GM18520 (cell line): ENCODE results near the gene FCGBP.
"Not testable (repeated sequence)": the region's sequence is repeated elsewhere in the genome, so short reads cannot be mapped to it uniquely, and the experiment has no call there.

Experiments
- ATAC-seq: cut with Tn5 transposase; IDR thresholded peaks from one replicate; pipeline ENCODE4 v1.9.1; 2021; ENCODE audit not compliant: unreplicated experiment

Gene FCGBP

DNA sequence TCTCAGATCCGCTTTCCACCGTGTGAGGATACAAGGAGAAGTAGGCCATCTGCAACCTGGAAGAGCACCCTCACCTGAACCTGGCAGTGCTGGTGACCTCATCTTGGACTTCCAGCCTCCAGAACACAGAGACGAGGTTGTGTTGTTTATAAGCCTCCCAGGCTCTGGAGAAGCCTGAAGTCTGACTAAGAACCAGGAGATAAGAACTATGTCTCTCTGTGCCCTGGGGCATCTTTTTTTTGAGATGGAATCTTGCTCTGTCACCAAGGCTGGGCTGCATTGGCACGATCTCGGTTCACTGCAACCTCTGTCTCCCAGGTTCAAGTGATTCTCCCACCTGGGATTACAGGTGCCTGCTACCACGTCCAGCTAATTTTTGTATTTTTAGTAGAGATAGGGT, 14.5 kb downstream of the FCGBP start:
- no peak for ATAC-seq

DNA sequence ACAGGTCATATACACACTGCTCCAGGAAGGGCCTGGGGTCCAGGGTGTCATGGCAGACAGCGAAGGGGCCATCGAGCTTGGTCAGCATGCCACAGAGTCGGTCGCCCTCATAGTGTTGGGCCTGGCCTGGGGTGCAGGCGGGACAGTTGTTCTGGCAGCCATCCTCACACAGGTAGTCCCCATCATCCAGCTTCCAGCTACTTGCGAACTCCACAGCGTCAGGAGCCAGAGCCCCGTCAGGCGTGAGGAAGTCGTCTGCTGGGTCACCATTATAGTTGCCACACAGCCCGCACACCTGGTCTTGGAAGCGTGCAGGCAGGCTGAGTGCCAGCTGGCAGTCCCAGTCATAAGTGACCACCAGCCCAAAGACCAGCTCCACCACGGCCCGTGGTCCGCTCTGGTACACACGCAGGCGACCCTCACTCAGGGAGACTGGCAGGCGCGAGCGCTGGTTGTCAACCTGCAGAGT, 16.2 kb downstream of the FCGBP start:
- no peak for ATAC-seq

DNA sequence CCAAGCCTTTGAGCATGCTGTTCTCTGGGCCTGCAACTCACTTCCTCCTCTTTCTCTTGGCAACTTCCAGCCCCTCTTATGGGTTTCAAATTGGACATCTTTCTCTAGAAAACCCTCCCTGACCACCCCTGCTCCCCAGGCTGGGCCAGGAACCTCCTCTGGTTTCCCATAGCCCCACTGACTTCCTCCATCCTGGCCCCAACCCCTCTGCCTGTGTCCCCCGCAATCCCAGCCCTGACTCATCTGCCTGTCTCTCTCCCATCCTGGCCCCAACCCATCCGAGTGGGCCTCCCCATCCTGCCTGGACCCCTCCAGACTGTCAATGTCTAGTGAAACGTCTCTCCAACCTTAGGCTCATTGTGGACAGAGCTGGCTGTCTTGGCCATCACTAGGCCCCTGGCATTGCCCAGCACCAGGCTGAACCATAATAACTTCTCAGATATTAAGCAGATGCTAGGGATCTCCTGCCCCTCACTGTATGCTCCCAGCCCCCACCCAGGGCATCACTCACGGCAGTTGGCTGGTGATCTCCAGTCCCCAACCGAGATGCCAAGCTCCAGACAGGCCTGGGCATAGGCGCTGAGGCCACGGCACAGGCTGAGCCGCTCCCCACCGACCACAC, 16.8 kb downstream of the FCGBP start:
- ATAC-seq: no peak

DNA sequence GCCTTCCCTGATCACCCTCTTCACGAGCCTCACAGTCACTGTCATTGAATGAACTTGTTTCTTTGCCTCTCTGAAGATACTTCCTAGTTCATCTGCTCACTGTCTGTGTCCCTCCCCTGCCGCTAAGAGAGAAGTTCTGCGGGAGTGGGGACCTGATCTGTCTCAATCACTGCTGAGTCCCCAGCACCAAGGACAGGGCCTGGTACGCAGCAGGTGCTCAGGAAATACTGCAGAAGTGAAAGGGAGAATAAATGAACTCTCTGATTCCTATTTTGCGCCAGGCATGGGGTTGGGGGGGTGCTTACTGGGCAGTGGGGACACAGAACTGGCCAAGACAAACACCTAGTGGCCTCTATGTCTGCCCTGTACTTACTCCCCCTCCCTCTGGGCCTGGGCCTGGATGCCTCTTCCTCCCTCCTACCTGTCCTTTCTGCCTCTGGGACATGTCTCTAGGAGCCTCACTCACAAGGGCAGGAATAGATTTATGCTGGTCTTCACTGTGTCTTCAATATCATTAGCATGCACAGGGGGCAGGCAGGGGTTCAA, 17.5 kb downstream of the FCGBP start:
- ATAC-seq: no peak

DNA sequence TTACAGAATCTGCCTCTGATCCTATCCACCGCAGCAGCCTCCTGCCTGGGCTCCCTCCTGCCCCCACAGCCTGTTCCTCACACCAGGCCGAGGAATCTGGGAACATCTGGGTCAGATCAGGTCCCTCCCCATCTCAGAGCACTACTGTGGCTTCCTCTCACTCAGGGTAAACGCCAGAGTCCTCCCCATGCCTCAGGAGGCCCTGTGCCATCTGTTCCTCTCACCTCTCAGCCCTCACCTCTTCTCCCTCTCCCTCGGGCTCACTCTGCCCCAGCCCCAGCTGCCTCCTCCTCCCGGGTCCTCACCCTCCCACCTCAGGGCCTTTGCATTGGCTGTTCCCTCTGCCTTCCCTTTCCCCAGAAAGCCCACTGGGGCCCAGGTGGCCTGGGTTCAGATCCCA, 18.2 kb downstream of the FCGBP start:
- ATAC-seq: no peak

DNA sequence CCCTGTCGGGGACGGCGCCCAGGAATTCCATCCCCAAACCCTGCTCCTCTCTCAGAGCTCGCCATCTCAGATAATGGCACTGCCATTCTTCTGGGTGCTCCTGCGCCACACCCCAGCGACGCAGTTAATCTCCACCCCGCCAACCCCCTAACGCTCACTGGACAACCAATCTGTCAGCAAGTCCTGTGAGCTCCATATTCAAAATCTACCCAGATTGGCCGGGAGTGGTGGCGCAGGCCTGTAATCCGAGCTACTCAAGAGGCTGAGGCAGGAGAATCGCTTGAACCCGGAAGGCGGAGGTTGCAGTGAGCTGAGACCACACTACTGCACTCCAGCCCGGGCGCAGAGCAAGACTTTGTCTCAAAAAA, 18.6 kb downstream of the FCGBP start:
- ATAC-seq: no peak

DNA sequence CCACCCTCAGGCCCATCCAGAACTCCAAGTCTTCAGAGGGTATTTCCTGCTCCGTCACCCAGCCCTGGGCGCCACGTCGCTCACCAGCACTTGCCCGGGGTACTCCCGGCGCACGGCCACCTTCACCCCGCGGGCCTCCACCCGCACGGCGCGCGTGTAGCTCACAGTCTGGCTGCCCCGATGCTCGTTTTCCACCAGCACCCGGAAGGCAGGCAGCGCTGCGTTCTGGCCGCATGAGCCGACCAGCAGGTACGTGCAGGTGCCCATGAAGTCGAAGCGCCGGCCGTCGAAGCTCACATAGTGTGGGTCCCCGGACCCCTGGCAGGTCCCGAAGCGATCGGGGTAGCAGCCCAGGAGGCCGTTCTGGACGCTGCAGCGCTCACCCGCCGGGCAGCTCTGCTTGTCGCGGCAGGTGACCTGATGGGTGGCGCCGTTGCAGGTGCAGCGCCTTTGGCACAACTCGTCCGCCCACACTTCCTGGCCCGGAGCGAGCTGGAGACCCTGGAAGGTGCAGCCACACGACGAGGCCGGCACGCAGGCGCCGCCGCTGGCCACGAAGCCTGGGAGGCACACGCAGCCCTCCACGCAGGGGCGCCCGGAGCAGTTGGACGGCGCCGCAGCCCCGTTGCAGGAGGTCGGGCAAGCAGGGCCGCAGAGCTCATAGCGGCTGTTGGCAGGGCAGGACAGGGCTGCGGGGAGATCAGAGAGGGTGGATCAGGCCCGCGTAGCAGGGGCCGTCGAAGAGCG, 19.2 kb downstream of the FCGBP start:
- ATAC-seq: no peak

DNA sequence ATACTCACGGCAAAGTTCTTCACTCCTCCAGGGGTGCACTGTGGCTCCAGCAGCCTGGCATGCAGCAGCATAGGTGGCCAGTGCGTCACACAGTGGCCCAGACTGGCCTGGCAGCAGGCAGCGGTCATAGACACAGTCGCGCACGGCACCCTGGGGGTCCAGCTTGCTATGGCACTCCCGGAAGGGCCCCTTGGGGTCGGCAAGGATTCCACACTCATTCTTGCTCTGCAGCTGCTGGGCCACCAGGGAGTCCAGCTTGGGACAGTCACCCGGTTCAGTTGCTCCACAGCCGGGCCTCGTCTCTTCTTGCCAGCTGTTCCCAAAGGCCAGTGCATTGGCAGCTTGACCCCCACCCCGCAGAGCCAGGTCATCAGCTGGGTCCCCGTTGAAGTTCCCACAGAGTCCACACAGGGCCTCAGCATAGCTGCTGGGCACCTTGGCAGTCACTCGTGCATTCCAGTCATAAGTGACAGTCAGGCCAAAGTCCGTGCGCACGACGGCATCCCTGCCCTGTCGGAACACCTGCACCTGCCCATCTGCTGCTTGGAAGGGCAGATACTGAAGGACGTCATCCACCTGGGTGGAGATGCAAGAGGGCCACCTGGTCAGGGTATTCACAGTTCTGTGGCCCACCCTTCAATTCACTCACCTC, 20.6 kb downstream of the FCGBP start:
- ATAC-seq: no peak

DNA sequence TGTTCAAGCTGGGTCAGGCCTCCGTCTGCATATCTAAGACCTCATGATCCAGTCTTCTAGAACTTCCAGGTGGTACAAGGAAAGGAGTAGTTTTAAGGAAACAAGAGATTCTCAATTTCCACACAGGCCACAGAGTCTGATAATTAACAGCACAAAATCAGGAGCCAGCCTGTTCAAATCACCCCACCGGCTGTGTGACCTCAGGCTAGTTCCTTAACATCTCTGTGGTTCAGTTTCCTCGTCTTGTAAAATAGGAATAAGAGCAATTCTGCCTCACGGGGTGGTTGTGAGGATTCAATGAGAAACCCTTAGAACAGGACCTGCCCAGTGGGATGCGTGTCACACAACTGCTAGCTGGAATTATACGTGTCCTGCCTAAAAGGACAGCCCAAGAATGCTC, 25.6 kb downstream of the FCGBP start:
- no peak for ATAC-seq

DNA sequence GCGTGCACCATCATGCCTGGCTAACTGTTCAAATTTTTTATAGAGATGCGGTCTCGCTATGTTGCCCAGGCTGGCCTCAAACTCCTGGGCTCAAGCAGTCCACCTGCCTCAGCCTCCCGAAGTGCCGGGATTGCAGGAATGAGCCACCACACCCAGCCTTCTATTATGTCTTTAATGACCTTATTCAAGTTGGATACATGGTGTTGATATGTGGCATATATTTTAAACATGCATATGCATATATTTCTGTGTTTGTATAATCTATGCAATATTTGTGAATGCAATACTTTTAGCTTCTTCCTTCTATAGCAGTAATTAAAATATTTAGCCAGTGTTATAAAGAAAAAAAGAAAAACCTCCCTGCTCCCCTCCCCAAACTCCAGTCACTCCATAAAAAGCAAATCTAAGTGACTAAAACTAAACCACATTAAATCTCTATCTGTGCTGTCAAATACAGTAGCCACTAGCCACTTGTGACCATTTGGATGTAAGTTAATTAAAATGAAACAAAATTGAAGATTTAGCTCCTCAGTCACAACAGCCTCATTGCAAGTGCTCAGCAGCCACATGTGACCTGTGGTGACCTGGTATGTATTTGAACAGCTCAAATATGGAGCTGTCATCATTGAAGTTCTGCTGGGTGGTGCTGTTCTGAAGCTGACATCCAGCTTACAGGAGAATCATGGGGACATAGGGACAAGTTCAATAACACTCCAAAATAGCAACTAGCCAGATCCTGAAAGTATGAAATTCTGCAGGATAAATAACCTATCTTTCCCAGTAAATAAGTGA, 27.4 kb downstream of the FCGBP start:
- ATAC-seq: no peak

DNA sequence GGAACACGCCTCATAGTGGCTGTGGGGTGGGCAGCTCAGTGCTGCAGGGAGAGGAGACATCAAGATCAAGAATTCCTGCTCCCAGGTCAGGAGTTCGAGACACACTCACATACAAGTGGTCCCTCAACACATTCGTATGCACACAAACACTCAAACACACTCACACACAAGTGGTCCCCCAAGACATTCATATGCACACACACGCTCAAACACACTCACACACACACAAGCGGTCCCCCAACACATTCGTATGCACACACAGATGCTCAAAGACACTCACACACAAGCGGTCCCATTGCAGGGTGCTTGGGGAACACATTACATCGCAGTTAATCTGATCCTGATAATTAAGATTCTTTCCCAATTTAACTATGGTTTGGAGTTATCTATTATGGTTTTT, 28.2 kb downstream of the FCGBP start:
- no peak for ATAC-seq

DNA sequence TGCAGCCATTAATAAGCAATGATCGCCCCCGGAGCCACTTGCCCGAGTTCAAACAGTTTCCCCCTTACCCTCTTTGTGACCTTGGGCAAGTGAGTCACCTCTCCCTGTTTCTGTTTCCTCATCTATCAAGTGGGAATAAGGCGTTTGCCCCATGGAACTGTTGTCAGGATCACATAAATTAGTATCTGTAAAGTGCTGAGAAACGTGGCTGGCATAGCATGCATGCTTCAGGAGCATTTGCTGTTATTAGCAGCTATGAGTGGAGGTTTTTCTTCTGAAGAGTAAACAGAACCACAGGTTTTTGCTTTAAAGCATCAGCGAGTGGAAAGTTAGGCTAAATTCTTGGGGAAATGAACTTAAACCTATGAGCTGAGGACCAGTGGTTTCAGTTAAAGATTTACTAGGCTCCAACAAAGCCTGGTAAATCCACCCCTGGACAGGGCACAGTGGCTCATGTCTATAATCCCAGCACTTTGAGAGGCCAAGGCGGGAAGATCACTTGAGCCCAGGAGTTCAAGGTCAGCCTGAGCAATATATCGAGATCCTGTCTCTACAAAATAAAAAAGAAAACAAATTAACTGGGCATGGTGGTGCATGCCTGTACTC, 30.8 kb downstream of the FCGBP start:
- ATAC-seq: not testable (repeated sequence)

DNA sequence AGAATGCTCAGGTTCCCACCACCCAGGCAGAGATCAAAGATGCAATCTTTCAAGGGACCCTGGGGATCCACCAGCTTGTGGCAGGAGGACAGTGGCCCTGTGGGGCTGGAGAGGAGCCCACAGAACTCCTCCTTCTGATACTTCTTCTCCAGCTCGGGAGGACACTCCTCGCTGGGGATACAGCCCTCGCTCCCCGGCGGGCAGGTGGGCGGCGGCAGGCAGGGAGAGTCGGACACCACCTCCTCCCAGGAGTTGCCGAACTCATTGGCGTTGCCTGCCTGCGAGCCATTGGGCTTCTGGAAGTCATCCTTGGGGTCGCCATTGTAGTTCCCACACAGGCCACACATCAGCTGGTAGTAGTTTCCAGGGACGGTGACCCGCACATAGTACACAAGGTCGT, 32.1 kb downstream of the FCGBP start:
- ATAC-seq: not testable (repeated sequence)

DNA sequence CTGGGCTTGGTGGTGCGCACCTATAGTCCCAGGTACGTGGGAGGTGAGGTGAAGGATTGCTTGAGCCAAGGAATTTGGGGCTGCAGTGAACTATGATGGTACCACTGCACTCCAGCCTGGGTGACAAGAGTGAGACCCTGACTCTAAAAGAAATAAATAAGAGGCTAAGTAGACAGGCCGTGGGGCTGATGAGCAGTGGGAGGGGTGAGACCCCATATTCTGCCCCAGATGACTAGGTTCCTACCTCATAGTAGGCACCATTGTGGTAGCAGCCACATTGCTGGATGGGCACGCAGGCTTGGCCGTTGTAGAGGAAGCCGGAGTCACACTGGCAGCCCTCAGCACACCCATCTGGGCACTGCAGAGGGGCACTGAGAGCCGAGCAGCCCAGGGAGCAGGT, 32.8 kb downstream of the FCGBP start:
- ATAC-seq: not testable (repeated sequence)

DNA sequence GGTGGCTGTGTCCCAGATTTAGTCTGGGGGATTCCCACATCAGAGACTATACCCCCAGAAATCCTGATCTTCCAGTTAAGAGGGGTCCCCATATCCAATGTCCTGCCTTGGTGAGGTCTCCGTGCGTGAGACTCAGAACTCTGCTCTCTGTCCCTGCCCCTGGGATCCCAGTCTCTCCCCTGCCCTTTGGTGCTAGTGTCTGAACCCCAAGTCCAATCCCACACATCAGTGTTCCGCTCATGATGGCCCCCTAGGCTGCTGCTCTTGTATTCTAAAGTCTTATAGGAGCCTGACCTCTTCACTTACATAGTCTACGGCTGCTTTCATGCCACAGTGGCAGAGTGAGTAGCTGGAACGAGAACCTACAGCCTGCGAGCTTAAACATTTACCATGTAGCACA, 35.6 kb downstream of the FCGBP start:
- ATAC-seq: not testable (repeated sequence)

DNA sequence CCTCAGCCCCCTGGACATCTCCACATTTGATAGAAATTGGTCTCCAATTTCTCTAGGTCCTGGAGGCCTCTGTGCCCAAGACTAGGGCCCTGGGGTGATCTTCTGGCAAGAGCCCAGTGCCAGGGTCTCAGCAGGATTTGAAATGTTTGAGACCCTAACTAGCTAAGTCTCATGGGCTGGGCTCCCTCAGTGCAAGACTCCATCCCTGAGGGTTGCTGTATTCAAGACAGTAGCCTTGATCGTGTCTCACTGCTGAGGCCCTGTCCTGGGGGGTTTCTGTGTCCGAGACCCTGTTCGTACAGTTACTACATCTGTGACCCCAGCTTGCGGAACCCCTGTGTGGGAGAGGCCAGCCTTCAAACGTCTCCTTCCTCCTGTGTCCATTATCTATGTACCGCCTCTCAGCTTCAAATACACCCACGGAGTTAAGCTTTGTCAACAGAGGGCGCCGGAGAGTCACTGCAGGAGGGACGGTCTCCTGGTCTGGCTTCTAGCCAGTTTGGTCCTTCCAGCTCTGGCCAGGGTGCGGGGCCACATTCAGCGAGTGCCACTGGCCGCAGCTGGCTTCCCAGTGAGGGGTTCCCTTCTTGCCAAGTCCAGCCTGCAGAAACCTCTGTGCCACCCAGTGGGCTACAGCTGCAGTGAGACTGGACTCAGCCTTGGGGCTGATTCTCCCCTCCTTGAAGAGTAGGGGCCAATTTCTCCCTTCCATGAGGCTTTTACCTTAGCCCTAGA, 36.8 kb downstream of the FCGBP start:
- not testable (repeated sequence) for ATAC-seq

DNA sequence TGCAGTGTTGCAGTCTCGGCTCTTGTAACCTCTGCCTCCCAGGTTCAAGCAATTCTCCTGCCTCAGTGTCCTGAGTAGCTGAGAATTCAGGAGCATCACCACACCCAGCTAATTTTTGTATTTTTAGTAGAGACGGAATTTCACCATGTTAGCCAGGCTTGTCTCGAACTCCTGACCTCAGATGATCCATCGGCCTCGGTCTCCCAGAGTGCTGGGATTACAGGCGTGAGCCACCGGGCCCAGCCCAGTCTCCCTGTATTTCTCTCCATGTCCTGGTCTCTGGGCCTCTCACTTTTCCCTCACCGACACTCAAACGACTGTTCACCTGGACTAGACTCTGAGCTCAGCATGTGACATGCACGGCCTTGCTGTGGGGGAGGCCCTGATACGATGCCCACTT, 39.3 kb downstream of the FCGBP start:
- ATAC-seq: not testable (repeated sequence)

DNA sequence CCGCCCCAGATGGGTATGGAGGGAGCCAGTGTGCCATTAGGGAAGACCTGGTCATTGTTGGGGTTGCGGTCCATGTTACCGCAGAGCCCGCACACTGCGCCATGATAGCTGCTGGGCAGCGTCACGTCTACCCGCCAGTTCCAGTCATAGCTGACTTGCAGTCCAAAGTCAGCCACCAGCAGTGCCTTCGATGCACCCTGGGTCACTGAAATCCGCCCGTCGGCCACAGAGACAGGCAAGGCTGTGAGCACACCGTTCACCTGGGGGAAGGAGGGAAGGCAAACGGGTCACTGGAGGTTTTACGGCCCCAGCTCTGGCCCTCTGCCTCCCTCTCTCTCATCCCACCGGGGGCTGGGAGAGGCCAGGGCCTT, 40.2 kb downstream of the FCGBP start:
- ATAC-seq: not testable (repeated sequence)

DNA sequence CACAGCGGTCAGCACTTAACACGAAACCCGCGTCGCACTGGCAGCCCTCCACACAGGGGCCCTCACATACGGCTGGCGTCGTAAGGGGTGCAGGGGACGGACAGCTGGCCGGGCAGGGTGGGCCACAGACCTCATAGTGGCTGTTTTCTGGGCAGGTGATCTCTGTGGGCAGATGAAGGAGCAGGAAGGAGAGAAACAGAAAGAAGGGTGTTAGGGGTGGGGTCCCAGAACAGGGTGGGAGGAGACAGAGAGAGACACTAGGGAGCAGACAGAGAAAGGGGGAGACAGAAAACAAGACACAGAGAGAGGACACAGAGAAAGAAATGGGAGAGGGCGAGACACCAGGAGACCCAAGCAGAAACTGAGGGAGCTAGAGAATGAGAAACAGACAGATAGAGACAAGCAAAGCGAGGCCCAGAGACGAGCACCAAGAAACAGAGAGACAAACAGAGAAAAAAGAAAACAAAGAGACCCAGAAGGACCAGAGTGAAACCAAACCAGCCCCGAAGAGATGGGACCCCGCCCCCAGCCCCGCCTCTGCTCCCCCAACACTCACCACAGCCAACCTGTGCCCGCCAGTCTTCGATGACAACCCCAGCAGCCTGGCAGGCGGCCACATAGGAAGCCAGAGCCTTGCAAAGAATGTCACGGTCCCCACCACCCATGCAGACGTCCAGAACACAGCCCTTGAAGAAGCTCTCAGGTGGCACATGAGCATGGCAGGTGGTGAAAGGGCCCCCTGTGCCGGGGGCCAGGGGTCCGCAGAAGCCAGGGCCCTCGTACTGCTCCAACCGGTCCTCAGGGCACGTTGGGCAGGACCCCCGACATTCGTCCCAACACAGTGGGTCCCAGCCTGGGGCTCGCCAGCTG, 40.8 kb downstream of the FCGBP start:
- ATAC-seq: not testable (repeated sequence)
